Effector memory CD4-positive, alpha-beta T cell (primary cell): ENCODE data around the gene PINK1.

ENCODE experiments used
- DNase-seq, 3 donors: peaks; one replicate each; pipeline ENCODE4 v3.0.0-alpha.2; 2020
- H3K27ac ChIP-seq: 2 replicates; pipeline ENCODE4 v1.7.0; 2013; ENCODE audit warnings: mild to moderate bottlenecking, low read length, moderate library complexity; ENCODE audit not compliant: insufficient read depth, poor library complexity, severe bottlenecking
- H3K27me3 ChIP-seq: replicated peaks from 2 replicates; pipeline ENCODE4 v1.7.0; 2013; ENCODE audit warnings: mild to moderate bottlenecking, low read length; ENCODE audit not compliant: insufficient read depth, control insufficient read depth, poor library complexity, severe bottlenecking
- H3K36me3 ChIP-seq: 2 replicates; pipeline ENCODE4 v1.7.0; 2013; ENCODE audit warnings: mild to moderate bottlenecking, low read length, moderate library complexity; ENCODE audit not compliant: control insufficient read depth, insufficient read depth
- H3K4me1 ChIP-seq: 2 replicates; pipeline ENCODE4 v1.7.0; 2013; ENCODE audit warnings: low read length, mild to moderate bottlenecking; ENCODE audit not compliant: control insufficient read depth, insufficient read depth, poor library complexity, severe bottlenecking
- H3K4me3 ChIP-seq: 2 replicates; pipeline ENCODE4 v1.7.0; 2013; ENCODE audit warnings: low read length, low read depth, mild to moderate bottlenecking; ENCODE audit not compliant: insufficient read depth, poor library complexity, severe bottlenecking
- H3K9me3 ChIP-seq: 2 replicates; pipeline ENCODE4 v1.7.0; 2013; ENCODE audit warnings: mild to moderate bottlenecking, low read length, moderate library complexity; ENCODE audit not compliant: control insufficient read depth

Gene PINK1

GRCh38 chr1:20685741-20686140 is 52.5 kb downstream of the PINK1 start:
- no peak for DNase-seq
- H3K36me3 ChIP-seq = no peaks in the 10 kb centered on the region
- H3K4me3 ChIP-seq = no peak overlapping the region
- H3K9me3 ChIP-seq = no peaks in the 10 kb centered on the region
- H3K27me3 ChIP-seq = no peaks in the 10 kb centered on the region
- no peaks in the 10 kb centered on the region for H3K4me1 ChIP-seq
- no peak overlapping the region for H3K27ac ChIP-seq

- H3K9me3 ChIP-seq = no peaks in the 10 kb centered on the region
- H3K36me3 ChIP-seq = no peaks in the 10 kb centered on the region
- no peak overlapping the region for H3K4me3 ChIP-seq
- no peak for DNase-seq
- H3K27me3 ChIP-seq = no peaks in the 10 kb centered on the region
- H3K27ac ChIP-seq = no peak overlapping the region
- H3K4me1 ChIP-seq = no peaks in the 10 kb centered on the region
Measured at GRCh38 chr1:20686883-20687725, 53.8 kb downstream of the PINK1 start.

- H3K36me3 ChIP-seq = no peaks in the 10 kb centered on the region
- H3K27ac ChIP-seq = no peak overlapping the region
- H3K27me3 ChIP-seq = no peaks in the 10 kb centered on the region
- no peak overlapping the region for H3K4me3 ChIP-seq
- no peaks in the 10 kb centered on the region for H3K9me3 ChIP-seq
- H3K4me1 ChIP-seq = no peaks in the 10 kb centered on the region
- no peak for DNase-seq
Measured at GRCh38 chr1:20689645-20690056, 56.4 kb downstream of the PINK1 start.

GRCh38 chr1:20691872-20692271 is 58.6 kb downstream of the PINK1 start:
- no peak overlapping the region for H3K4me3 ChIP-seq
- no peak overlapping the region for H3K27ac ChIP-seq
- peaks cover 6% of the 10 kb centered on the region for H3K4me1 ChIP-seq
- DNase-seq = no peak
- no peaks in the 10 kb centered on the region for H3K36me3 ChIP-seq
- no peaks in the 10 kb centered on the region for H3K27me3 ChIP-seq
- no peaks in the 10 kb centered on the region for H3K9me3 ChIP-seq

GRCh38 chr1:20693623-20694022 is 60.4 kb downstream of the PINK1 start:
- peaks cover 6% of the 10 kb centered on the region for H3K4me1 ChIP-seq
- no peak for DNase-seq
- H3K27me3 ChIP-seq = no peaks in the 10 kb centered on the region
- no peak overlapping the region for H3K27ac ChIP-seq
- no peak overlapping the region for H3K4me3 ChIP-seq
- no peaks in the 10 kb centered on the region for H3K36me3 ChIP-seq
- no peaks in the 10 kb centered on the region for H3K9me3 ChIP-seq

- H3K9me3 ChIP-seq = no peaks in the 10 kb centered on the region
- no peak overlapping the region for H3K4me3 ChIP-seq
- H3K4me1 ChIP-seq = peaks cover 6% of the 10 kb centered on the region
- H3K27ac ChIP-seq = no peak overlapping the region
- DNase-seq = no peak
- H3K27me3 ChIP-seq = no peaks in the 10 kb centered on the region
- H3K36me3 ChIP-seq = no peaks in the 10 kb centered on the region
Measured at GRCh38 chr1:20695515-20695914, 62.3 kb downstream of the PINK1 start.

- peak overlapping the region; percentile 18 for H3K27ac ChIP-seq
Measured at GRCh38 chr1:20696397-20697333, 63.4 kb downstream of the PINK1 start.

GRCh38 chr1:20697563-20697962 is 64.3 kb downstream of the PINK1 start:
- no peak for DNase-seq
- H3K4me1 ChIP-seq = peaks cover 6% of the 10 kb centered on the region
- H3K9me3 ChIP-seq = no peaks in the 10 kb centered on the region
- H3K36me3 ChIP-seq = no peaks in the 10 kb centered on the region
- no peaks in the 10 kb centered on the region for H3K27me3 ChIP-seq
- no peak overlapping the region for H3K4me3 ChIP-seq
- H3K27ac ChIP-seq = no peak overlapping the region

More at GRCh38 chr1:20696397-20697333, 63.4 kb downstream of the PINK1 start:
- peak; percentile 40 to 55 (median 41) for DNase-seq
- Histone ChIP-seq H3K9me3 (no peaks in the 10 kb centered on the region), H3K4me1 (peaks cover 6% of the 10 kb centered on the region), H3K27me3 (no peaks in the 10 kb centered on the region), H3K36me3 (no peaks in the 10 kb centered on the region), H3K4me3 (peak overlapping the region; percentile 80)

GRCh38 chr1:20698195-20698910 is 65.1 kb downstream of the PINK1 start:
- peaks cover 6% of the 10 kb centered on the region for H3K4me1 ChIP-seq
- no peak overlapping the region for H3K27ac ChIP-seq
- H3K27me3 ChIP-seq = no peaks in the 10 kb centered on the region
- no peak for DNase-seq
- H3K4me3 ChIP-seq = no peak overlapping the region
- H3K36me3 ChIP-seq = no peaks in the 10 kb centered on the region
- no peaks in the 10 kb centered on the region for H3K9me3 ChIP-seq
